A549 (cell line): ENCODE data around the gene URGCP. TPM values are rescaled to one million over a fixed set of nuclear protein-coding genes. Genes with fewer than 3 reads are reported as not detected.
A peak's percentile ranks its signal among the peaks of the same experiment; 100 is the strongest.

ENCODE experiments used
- ATAC-seq, 2 experiments: fragments of 200-7000 bp in 1 of 2; fragments of >200 bp in 1 of 2; cut with Nextera tagmentation in 1 of 2; cut with Tn5 transposase in 1 of 2; 3 replicates each; pipeline versions ENCODE4 v1.8.0 to v1.9.1; 2018 to 2020; ENCODE audit warnings: mild to moderate bottlenecking in 1 of 2, moderate library complexity in 1 of 2
- CTCF ChIA-PET: fragments of 300-600 bp; sonication (Branson Sonifier 250); formaldehyde crosslinking; extraction: SDS; loops from one replicate; lab custom pipeline; 2021; ENCODE audit warnings: antibody characterized with exemption, inconsistent platforms; lab: Yijun Ruan, JAX
- POLR2A ChIA-PET: fragments of 350-600 bp; formaldehyde crosslinking; extraction: SDS; loops from one replicate; lab custom pipeline; 2021; ENCODE audit warnings: antibody characterized with exemption, inconsistent platforms; lab: Yijun Ruan, JAX
- DNase-seq, 2 experiments: peaks; one replicate each; pipeline versions ENCODE4 v3.0.0 to v3.0.0-alpha.2; 2011 to 2016; ENCODE audit warnings: low read depth in 1 of 2, low spot score in 1 of 2
- FAIRE-seq: peaks from 2 replicates; lab custom pipeline; 2011; peaks lifted over from hg19 to GRCh38; lab: Jason Lieb, UNC
- H3K27ac ChIP-seq, 2 experiments: fragments of >200 bp; sonication (Bioruptor Twin); formaldehyde crosslinking; 3 replicates each; pipeline ENCODE4 v1.5.1; 2016 to 2017
- H3K4me1 ChIP-seq: fragments of >200 bp; sonication (Bioruptor Twin); formaldehyde crosslinking; 3 replicates; pipeline ENCODE4 v1.6.1; 2016
- H3K4me2 ChIP-seq: fragments of >200 bp; sonication (Bioruptor Twin); formaldehyde crosslinking; 3 replicates; pipeline ENCODE4 v1.6.1; 2016
- H3K4me3 ChIP-seq: fragments of >200 bp; sonication (Bioruptor Twin); formaldehyde crosslinking; 3 replicates; pipeline ENCODE4 v1.5.1; 2016
- H3K9me3 ChIP-seq: fragments of >200 bp; sonication (Bioruptor Twin); formaldehyde crosslinking; 3 replicates; pipeline ENCODE4 v1.6.1; 2016
- BHLHE40 ChIP-seq: IDR thresholded peaks from 2 replicates; pipeline ENCODE4 v1.6.1; 2012; ENCODE audit warnings: low read depth, low read length, inconsistent platforms
- CBX2 ChIP-seq: fragments of 200-600 bp; sonication (generic); IDR thresholded peaks from 2 replicates; pipeline ENCODE4 v1.6.1; 2016; ENCODE audit warnings: low read depth, mild to moderate bottlenecking, borderline replicate concordance
- CHD2 ChIP-seq: fragments of 150-350 bp; IDR thresholded peaks from 2 replicates; pipeline ENCODE4 v1.6.1; 2014; ENCODE audit warnings: low read length; ENCODE audit not compliant: partially characterized antibody
- CHD4 ChIP-seq: fragments of 200-600 bp; sonication (generic); IDR thresholded peaks from 2 replicates; pipeline ENCODE4 v1.6.1; 2016; ENCODE audit warnings: antibody characterized with exemption, mild to moderate bottlenecking, borderline replicate concordance
- EHMT2 ChIP-seq: fragments of 200-600 bp; sonication (generic); IDR thresholded peaks from 2 replicates; pipeline ENCODE4 v1.6.1; 2016; ENCODE audit warnings: antibody characterized with exemption, low read depth, mild to moderate bottlenecking, moderate library complexity
- EP300 ChIP-seq, 2 experiments: fragments of >200 bp; sonication (Bioruptor Twin); formaldehyde crosslinking; IDR thresholded peaks; 2 replicates in 1 of 2; 3 replicates in 1 of 2; pipeline ENCODE4 v1.6.1; 2016 to 2017
- ESRRA ChIP-seq: fragments of 150-350 bp; IDR thresholded peaks from 2 replicates; pipeline ENCODE4 v1.6.1; 2014; ENCODE audit warnings: mild to moderate bottlenecking, low read length, borderline replicate concordance
- FOSL2 ChIP-seq, 2 experiments: fragments of 450-650 bp in 1 of 2; fragments of >200 bp in 1 of 2; sonication (Bioruptor Twin) in 1 of 2; formaldehyde crosslinking; IDR thresholded peaks; 2 replicates each; pipeline versions ENCODE4 v1.5.0 to v1.6.1; 2016 to 2020; ENCODE audit warnings: mild to moderate bottlenecking in 1 of 2, moderate library complexity in 1 of 2
- GATA3 ChIP-seq: IDR thresholded peaks from 2 replicates; pipeline ENCODE4 v1.6.1; 2012; ENCODE audit warnings: borderline replicate concordance
- HES2 ChIP-seq: fragments of >200 bp; sonication (Bioruptor Twin); formaldehyde crosslinking; IDR thresholded peaks from 2 replicates; pipeline ENCODE4 v1.6.1; 2016
- HOXB5 ChIP-seq: fragments of 250-450 bp; sonication (Bioruptor Pico); IDR thresholded peaks from 2 replicates; pipeline ENCODE4 v1.5.0; 2020; ENCODE audit warnings: mild to moderate bottlenecking, moderate library complexity
- JUN ChIP-seq, 2 experiments: fragments of >200 bp; sonication (Bioruptor Twin); formaldehyde crosslinking; IDR thresholded peaks; 2 replicates in 1 of 2; 3 replicates in 1 of 2; pipeline ENCODE4 v1.6.1; 2016 to 2017
- KDM1A ChIP-seq: fragments of 200-600 bp; sonication (generic); IDR thresholded peaks from 2 replicates; pipeline ENCODE4 v1.6.1; 2016; ENCODE audit warnings: low read depth, mild to moderate bottlenecking
- MAFK ChIP-seq: fragments of 450-650 bp; IDR thresholded peaks from 2 replicates; pipeline ENCODE4 v1.6.1; 2014; ENCODE audit not compliant: partially characterized antibody
- MAX ChIP-seq: IDR thresholded peaks from 2 replicates; pipeline ENCODE4 v1.6.1; 2012
- MAZ ChIP-seq: fragments of 150-350 bp; IDR thresholded peaks from 2 replicates; pipeline ENCODE4 v1.6.1; 2014; ENCODE audit warnings: antibody characterized with exemption, low read depth, low read length, borderline replicate concordance
- NR3C1 ChIP-seq: fragments of >200 bp; sonication (Bioruptor Twin); formaldehyde crosslinking; IDR thresholded peaks from 3 replicates; pipeline ENCODE4 v1.6.1; 2017
- PBX3 ChIP-seq: IDR thresholded peaks from 2 replicates; pipeline ENCODE4 v1.6.1; 2012
- PHF8 ChIP-seq: fragments of 200-600 bp; sonication (generic); IDR thresholded peaks from 2 replicates; pipeline ENCODE4 v1.6.1; 2016; ENCODE audit warnings: low read depth, mild to moderate bottlenecking, antibody characterized with exemption, moderate library complexity, borderline replicate concordance
- POLR2A ChIP-seq: IDR thresholded peaks from 2 replicates; pipeline ENCODE4 v1.6.1; 2012; ENCODE audit warnings: mild to moderate bottlenecking, low read length
- RCOR1 ChIP-seq: fragments of 150-350 bp; IDR thresholded peaks from 2 replicates; pipeline ENCODE4 v1.6.1; 2014; ENCODE audit warnings: antibody characterized with exemption, low read length, low read depth
- SMC3 ChIP-seq: fragments of >200 bp; sonication (Bioruptor Twin); formaldehyde crosslinking; IDR thresholded peaks from 3 replicates; pipeline ENCODE4 v1.6.1; 2018; ENCODE audit warnings: inconsistent platforms
- SREBF2 ChIP-seq: fragments of 450-650 bp; IDR thresholded peaks from 2 replicates; pipeline ENCODE4 v1.6.1; 2014; ENCODE audit warnings: mild to moderate bottlenecking, moderate library complexity
- USF2 ChIP-seq: fragments of 450-650 bp; IDR thresholded peaks from 2 replicates; pipeline ENCODE4 v1.6.1; 2014; ENCODE audit warnings: antibody characterized with exemption
- ZC3H11A ChIP-seq: fragments of 450-650 bp; IDR thresholded peaks from 2 replicates; pipeline ENCODE4 v1.6.1; 2014; ENCODE audit warnings: antibody characterized with exemption, mild to moderate bottlenecking
- ZFP36 ChIP-seq: fragments of 450-650 bp; IDR thresholded peaks from 2 replicates; pipeline ENCODE4 v1.6.1; 2014; ENCODE audit warnings: borderline replicate concordance; ENCODE audit not compliant: partially characterized antibody
- ZNF302 ChIP-seq: fragments of 250-450 bp; sonication (Bioruptor Pico); IDR thresholded peaks from 2 replicates; pipeline ENCODE4 v1.9.0; 2021; ENCODE audit warnings: inconsistent platforms, mild to moderate bottlenecking, moderate library complexity
- WGBS: methylation state at CpG from one replicate; pipeline ENCODE4 v1.1.6; 2017; ENCODE audit errors: missing lambda C conversion rate; 5-methylcytosine and 5-hydroxymethylcytosine counted together
- polyA plus RNA-seq, 4 experiments: library from polyadenylated mRNA; depleted of rRNA in 3 of 4; stranded (reverse); fragments of >200 nt; fragmentation: RNase III in 1 of 4; extraction: RNeasy Plus Mini Kit Qiagen cat#74134 plus additional on column Dnase treatment in 1 of 4; gene quantifications; 2 replicates in 3 of 4; 3 replicates in 1 of 4; pipeline ENCODE4 v1.2.3, GENCODE V29; 2011 to 2017

The URGCP gene
- polyA plus RNA-seq, 2 of the 4 experiments (the other 2 are of a cell fraction): 19.7 to 20.2 TPM

DNA sequence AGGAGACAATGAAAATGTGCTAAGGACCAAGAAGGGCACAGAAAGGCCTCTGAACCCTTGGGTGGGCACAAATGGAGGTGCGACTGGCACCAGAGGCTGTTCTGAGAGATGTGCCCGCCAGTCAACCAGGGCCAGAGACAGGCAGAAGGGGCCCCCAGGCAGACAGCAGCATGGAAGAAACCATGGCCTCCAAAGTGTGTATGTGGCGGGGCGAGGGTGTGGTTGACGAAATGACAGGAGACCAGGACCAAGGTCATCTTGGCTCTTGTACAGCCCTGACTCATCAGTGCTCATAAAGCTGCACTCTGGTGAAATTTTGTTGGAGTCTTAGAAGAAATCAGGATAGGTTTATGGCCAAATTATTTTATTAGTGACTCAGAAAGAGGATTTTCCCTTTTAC lies 33.1 kb downstream of the URGCP start:
- CTCF ChIA-PET: interaction anchor here (1.1 kb wide), 2 partner anchors 11 to 14 kb away, joined by 3 read pairs; no protein-coding TSS in a partner anchor
- Histone ChIP-seq H3K9me3 (peaks cover 3% of the 10 kb centered on the region; the same call in 1 of the 3 replicates), H3K27ac (no peak overlapping the region), H3K4me3 (no peak overlapping the region)
- ATAC-seq: no peak
- peak in 1 of 2 experiments; percentile 9 for DNase-seq
- no peak for TF ChIP-seq BHLHE40
- TF ChIP-seq PHF8: no peak
- TF ChIP-seq, all 56 proteins: peak for 0
- H3K4me2 ChIP-seq: 0 out of 3 replicates have a peak overlapping the region, but pooled peaks have one; percentile 25
- peaks cover 19% of the 10 kb centered on the region for H3K4me1 ChIP-seq
- FAIRE-seq: no peak
- POLR2A ChIA-PET: no interaction called here
- 96% methylated on average over 5 of the region's 5 CpGs for WGBS

GRCh38 chr7:43872406-43873110 lies 33.8 kb downstream of the URGCP start:
- Histone ChIP-seq H3K4me1 (peaks cover 25% of the 10 kb centered on the region), H3K4me3 (no peak overlapping the region), H3K4me2 (0 out of 3 replicates have a peak overlapping the region, but pooled peaks have one; percentile 25), H3K27ac (no peak overlapping the region), H3K9me3 (peaks cover 3% of the 10 kb centered on the region; the same call in 1 of the 3 replicates)
- FAIRE-seq (no peak), DNase-seq (no peak), ATAC-seq (no peak)
- CTCF ChIA-PET: interaction anchor here (1.1 kb wide), 3 partner anchors 9 to 15 kb away, joined by 3 read pairs; no protein-coding TSS in a partner anchor
- WGBS: 53% methylated on average over 7 of the region's 7 CpGs
- POLR2A ChIA-PET: no interaction called here
- TF ChIP-seq ESRRA: no peak
- no peak for TF ChIP-seq EHMT2
- TF ChIP-seq ZC3H11A: no peak
- no peak for TF ChIP-seq NR3C1
- no peak for TF ChIP-seq CHD2
- TF ChIP-seq EP300 (IDR thresholded peaks at IDR 0.05): no peak
- no peak for TF ChIP-seq MAFK
- no peak for TF ChIP-seq HES2
- TF ChIP-seq JUN (IDR thresholded peaks at IDR 0.05): no peak
- TF ChIP-seq GATA3: no peak
- TF ChIP-seq, all 56 proteins: peak for 0

DNA sequence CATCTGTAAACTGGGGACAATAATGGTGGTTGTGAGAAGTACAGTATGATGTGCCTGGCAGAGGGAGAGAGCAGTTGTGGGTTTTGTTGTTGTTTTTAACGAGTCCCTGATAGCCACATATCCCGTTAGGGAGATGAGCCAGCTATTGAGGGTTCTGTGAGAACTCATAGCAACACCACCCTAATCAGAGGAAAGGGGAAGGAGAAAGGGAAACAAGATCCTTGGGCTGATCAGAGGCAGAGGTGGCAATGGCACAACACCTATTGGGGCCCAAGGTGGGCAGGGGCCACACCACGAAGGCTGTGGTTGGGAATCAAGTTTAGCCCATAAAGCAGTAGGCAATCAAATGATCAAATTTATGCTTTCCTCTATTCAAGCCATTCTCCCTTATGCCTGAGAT lies 35.3 kb downstream of the URGCP start:
- Histone ChIP-seq H3K27ac (no peak overlapping the region), H3K4me2 (no peak overlapping the region), H3K9me3 (peaks cover 3% of the 10 kb centered on the region; the same call in 1 of the 3 replicates), H3K4me1 (peaks cover 25% of the 10 kb centered on the region), H3K4me3 (no peak overlapping the region)
- no peak for TF ChIP-seq FOSL2 (IDR thresholded peaks at IDR 0.05)
- no peak for TF ChIP-seq FOSL2 (CRISPR knock-in tag; IDR thresholded peaks at IDR 0.05)
- no peak for TF ChIP-seq CHD4
- no peak for TF ChIP-seq RCOR1
- no peak for TF ChIP-seq ZNF302
- TF ChIP-seq SREBF2: no peak
- TF ChIP-seq POLR2A: no peak
- no peak for TF ChIP-seq CBX2
- TF ChIP-seq MAZ: no peak
- TF ChIP-seq KDM1A: no peak
- TF ChIP-seq MAX: no peak
- no peak for TF ChIP-seq USF2
- no peak for TF ChIP-seq PBX3
- no peak for TF ChIP-seq SMC3
- TF ChIP-seq ZFP36: no peak
- TF ChIP-seq GATA3: no peak
- TF ChIP-seq HOXB5: no peak
- TF ChIP-seq ESRRA: no peak
- no peak for TF ChIP-seq EHMT2
- no peak for TF ChIP-seq CHD2
- POLR2A ChIA-PET: no interaction called here
- ATAC-seq (no peak), DNase-seq (no peak), FAIRE-seq (no peak)
- 85% methylated on average over 3 of the region's 3 CpGs for WGBS
- CTCF ChIA-PET: no interaction called here
